Smooth muscle cell (in vitro differentiated cells): ENCODE results near the gene AP2A2. TPM values are rescaled to one million over a fixed set of nuclear protein-coding genes. Genes with fewer than 3 reads are reported as not detected.

Experiments used
- DNase-seq: peaks from one replicate; lab custom pipeline; 2025; ENCODE audit not compliant: unreplicated experiment; lab: John Stamatoyannopoulos, UW
- H2AFZ ChIP-seq: fragments of 200-600 bp; sonication (generic); 2 replicates; pipeline ENCODE4 v1.6.0; 2016; ENCODE audit warnings: antibody characterized with exemption, low read depth, mild to moderate bottlenecking
- H3F3A ChIP-seq: fragments of 200-600 bp; sonication (generic); 2 replicates; pipeline ENCODE4 v1.6.0; 2017; ENCODE audit warnings: antibody characterized with exemption, low read depth
- H3K27ac ChIP-seq: fragments of 200-600 bp; sonication (generic); 2 replicates; pipeline ENCODE4 v1.5.1; 2016; ENCODE audit warnings: low read depth, mild to moderate bottlenecking
- H3K27me3 ChIP-seq: fragments of 200-600 bp; sonication (generic); 2 replicates; pipeline ENCODE4 v1.6.1; 2016; ENCODE audit warnings: low read depth, mild to moderate bottlenecking
- H3K36me3 ChIP-seq: fragments of 200-600 bp; sonication (generic); 2 replicates; pipeline ENCODE4 v1.5.1; 2016; ENCODE audit warnings: low read depth
- H3K4me1 ChIP-seq: fragments of 200-600 bp; sonication (generic); 2 replicates; pipeline ENCODE4 v1.5.1; 2016; ENCODE audit warnings: low read depth
- H3K4me2 ChIP-seq: fragments of 200-600 bp; sonication (generic); 2 replicates; pipeline ENCODE4 v1.6.0; 2016; ENCODE audit warnings: mild to moderate bottlenecking
- H3K4me3 ChIP-seq: fragments of 200-600 bp; sonication (generic); 2 replicates; pipeline ENCODE4 v1.5.1; 2016; ENCODE audit warnings: mild to moderate bottlenecking
- H3K79me2 ChIP-seq: fragments of 200-600 bp; sonication (generic); 2 replicates; pipeline ENCODE4 v1.6.0; 2016; ENCODE audit warnings: low read depth, mild to moderate bottlenecking
- H3K9ac ChIP-seq: fragments of 200-600 bp; sonication (generic); 2 replicates; pipeline ENCODE4 v1.6.0; 2016; ENCODE audit warnings: low read depth
- H3K9me3 ChIP-seq: fragments of 200-600 bp; sonication (generic); replicated peaks from 2 replicates; pipeline ENCODE4 v1.5.1; 2016; ENCODE audit warnings: low read depth
- H4K20me1 ChIP-seq: fragments of 200-600 bp; sonication (generic); 2 replicates; pipeline ENCODE4 v1.6.0; 2016; ENCODE audit warnings: low read depth
- CTCF ChIP-seq: fragments of 200-600 bp; sonication (generic); IDR thresholded peaks from 2 replicates; pipeline ENCODE4 v1.5.1; 2017; ENCODE audit warnings: borderline replicate concordance, mild to moderate bottlenecking, antibody characterized with exemption; ENCODE audit not compliant: insufficient read depth, poor library complexity, severe bottlenecking
- WGBS: methylation state at CpG from one replicate; pipeline ENCODE4 v1.1.7; 2016; ENCODE audit warnings: low lambda C conversion rate; 5-methylcytosine and 5-hydroxymethylcytosine counted together
- polyA plus RNA-seq: library from polyadenylated mRNA; unstranded; fragments of >200 nt; fragmentation: Nextera tagmentation; extraction: Ambion mirVana; gene quantifications from 2 replicates; pipeline ENCODE4 v1.2.1, GENCODE V29; 2016
- total RNA-seq: library from RNA; depleted of rRNA; stranded (reverse); fragments of >200 nt; gene quantifications from 2 replicates; pipeline ENCODE4 v1.2.3, GENCODE V29; 2014

Gene AP2A2
- total and polyA plus RNA-seq, 2 experiments from 2014 or later = 25.1 to 35.8 TPM

- H3K79me2 ChIP-seq = no peaks in the 10 kb centered on the region
- H4K20me1 ChIP-seq = no peaks in the 10 kb centered on the region
- no peaks in the 10 kb centered on the region for H3K4me1 ChIP-seq
- DNase-seq = no peak
- H3K27me3 ChIP-seq = peaks cover 5% of the 10 kb centered on the region
- H3K4me2 ChIP-seq = no peak overlapping the region
- no peaks in the 10 kb centered on the region for H3F3A ChIP-seq
- no peaks in the 10 kb centered on the region for H3K9me3 ChIP-seq
- WGBS = 68% methylated on average over 13 of the region's 15 CpGs
- no peak overlapping the region for H3K9ac ChIP-seq
- no peak for TF ChIP-seq CTCF
- no peak overlapping the region for H2AFZ ChIP-seq
- H3K36me3 ChIP-seq = no peaks in the 10 kb centered on the region
- H3K27ac ChIP-seq = no peak overlapping the region
- H3K4me3 ChIP-seq = no peak overlapping the region
Observed at GRCh38 chr11:1051356-1052132, 125.9 kb downstream of the AP2A2 start.

- Histone ChIP-seq H3K4me1 (no peaks in the 10 kb centered on the region), H3K4me3 (no peak overlapping the region), H2AFZ (no peak overlapping the region), H3K4me2 (no peak overlapping the region), H3K79me2 (no peaks in the 10 kb centered on the region), H3K27ac (no peak overlapping the region), H3F3A (no peaks in the 10 kb centered on the region), H3K9me3 (no peaks in the 10 kb centered on the region), H3K36me3 (no peaks in the 10 kb centered on the region), H3K27me3 (no peaks in the 10 kb centered on the region), H4K20me1 (no peaks in the 10 kb centered on the region), H3K9ac (no peak overlapping the region)
- TF ChIP-seq CTCF = no peak
- 90% methylated on average over 21 of the region's 25 CpGs for WGBS
- no peak for DNase-seq
Observed at GRCh38 chr11:1052133-1053011, 126.7 kb downstream of the AP2A2 start.

- H3K27me3 ChIP-seq = no peaks in the 10 kb centered on the region
Observed at GRCh38 chr11:1053121-1053901, 127.6 kb downstream of the AP2A2 start.

More at GRCh38 chr11:1053121-1053901, 127.6 kb downstream of the AP2A2 start:
- no peak for DNase-seq
- WGBS = 84% methylated on average over 20 of the region's 25 CpGs
- H3K79me2 ChIP-seq = no peaks in the 10 kb centered on the region
- no peak for TF ChIP-seq CTCF
- H4K20me1 ChIP-seq = no peaks in the 10 kb centered on the region
- H3K9me3 ChIP-seq = no peaks in the 10 kb centered on the region
- H3K4me2 ChIP-seq = no peak overlapping the region
- no peak overlapping the region for H3K27ac ChIP-seq
- H3F3A ChIP-seq = no peaks in the 10 kb centered on the region
- H2AFZ ChIP-seq = no peak overlapping the region
- H3K4me3 ChIP-seq = no peak overlapping the region
- H3K9ac ChIP-seq = no peak overlapping the region
- H3K4me1 ChIP-seq = no peaks in the 10 kb centered on the region
- no peaks in the 10 kb centered on the region for H3K36me3 ChIP-seq
